Measurements from ENCODE around the gene IQGAP3. TPM values are rescaled to one million over a fixed set of nuclear protein-coding genes. Genes with fewer than 3 reads are reported as not detected.

The IQGAP3 gene
- polyA plus RNA-seq, 1 experiment, result 28.1 TPM

DNA sequence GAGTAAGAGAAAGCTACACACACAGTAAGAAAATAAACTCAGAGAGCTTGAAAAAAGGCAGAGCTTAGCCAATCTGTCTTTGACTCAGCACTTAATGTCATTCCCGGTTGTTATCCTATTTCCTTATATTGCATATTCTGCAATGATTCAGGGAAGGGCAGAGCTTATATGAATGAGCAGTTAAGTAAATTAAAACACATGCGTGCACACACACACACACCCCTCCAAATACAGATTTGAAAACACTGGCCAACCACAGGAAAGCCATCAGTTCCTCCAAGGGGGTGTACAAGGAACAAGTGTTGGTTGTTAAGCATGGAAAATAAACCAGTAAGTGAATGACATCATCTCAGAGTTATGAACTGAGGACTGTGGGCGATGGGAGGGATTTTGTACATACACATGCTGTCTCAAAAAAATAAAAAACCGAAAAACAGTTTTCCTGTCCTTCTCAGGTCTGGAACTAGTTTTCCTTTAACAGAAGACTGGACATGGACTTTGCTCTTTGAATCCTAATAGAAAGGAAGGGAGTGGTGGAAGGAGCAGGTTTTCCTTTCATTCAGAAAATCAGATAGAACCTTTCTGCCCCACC is 1.0 kb downstream of the IQGAP3 start:
- peak overlapping the region; percentile 55 for H3K4me3 ChIP-seq (ENCODE audit: low read depth, low read length)
- ChIA-PET CTCF (interaction anchor here (0.6 to 2.3 kb wide), 13 partner anchors 9 to 185 kb away, joined by 3 to 6 read pairs (median 3); partner anchors contain the start of gene NAXE), POLR2A (interaction anchor here (0.9 kb wide), 1 partner anchor 114 kb away, joined by 3 read pairs; no protein-coding TSS in a partner anchor)
- TF ChIP-seq, protein P1, sequence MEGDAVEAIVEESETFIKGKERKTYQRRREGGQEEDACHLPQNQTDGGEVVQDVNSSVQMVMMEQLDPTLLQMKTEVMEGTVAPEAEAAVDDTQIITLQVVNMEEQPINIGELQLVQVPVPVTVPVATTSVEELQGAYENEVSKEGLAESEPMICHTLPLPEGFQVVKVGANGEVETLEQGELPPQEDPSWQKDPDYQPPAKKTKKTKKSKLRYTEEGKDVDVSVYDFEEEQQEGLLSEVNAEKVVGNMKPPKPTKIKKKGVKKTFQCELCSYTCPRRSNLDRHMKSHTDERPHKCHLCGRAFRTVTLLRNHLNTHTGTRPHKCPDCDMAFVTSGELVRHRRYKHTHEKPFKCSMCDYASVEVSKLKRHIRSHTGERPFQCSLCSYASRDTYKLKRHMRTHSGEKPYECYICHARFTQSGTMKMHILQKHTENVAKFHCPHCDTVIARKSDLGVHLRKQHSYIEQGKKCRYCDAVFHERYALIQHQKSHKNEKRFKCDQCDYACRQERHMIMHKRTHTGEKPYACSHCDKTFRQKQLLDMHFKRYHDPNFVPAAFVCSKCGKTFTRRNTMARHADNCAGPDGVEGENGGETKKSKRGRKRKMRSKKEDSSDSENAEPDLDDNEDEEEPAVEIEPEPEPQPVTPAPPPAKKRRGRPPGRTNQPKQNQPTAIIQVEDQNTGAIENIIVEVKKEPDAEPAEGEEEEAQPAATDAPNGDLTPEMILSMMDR (IDR thresholded peaks at IDR 0.05; ENCODE audit: insufficient read depth, low read depth, low read length), result no peak
- 0 out of 2 replicates have a peak, but pooled peaks cover 2% of the 10 kb centered on the region for H3K27me3 ChIP-seq (ENCODE audit: control insufficient read depth, insufficient read depth, low read length)
- no peaks in the 10 kb centered on the region; the same call in 1 of the 2 replicates for H3K36me3 ChIP-seq (ENCODE audit: control insufficient read depth, insufficient read depth, low read length)
- peak; percentile 93 for DNase-seq (ENCODE audit: low read depth)

GRCh38 chr1:156566436-156566835 is 5.9 kb downstream of the IQGAP3 start:
- no peaks in the 10 kb centered on the region for H3K27me3 ChIP-seq (ENCODE audit: control insufficient read depth, insufficient read depth, low read length)
- POLR2A ChIA-PET, result no interaction called here
- DNase-seq (ENCODE audit: low read depth), result no peak
- H3K4me3 ChIP-seq (ENCODE audit: low read depth, low read length), result no peak overlapping the region
- TF ChIP-seq, protein P1 (IDR thresholded peaks at IDR 0.05; ENCODE audit: insufficient read depth, low read depth, low read length), result no peak
- peaks cover 6% of the 10 kb centered on the region for H3K36me3 ChIP-seq (ENCODE audit: control insufficient read depth, insufficient read depth, low read length)
- CTCF ChIA-PET, result interaction anchor here (1.5 kb wide), 1 partner anchor 41 kb away, joined by 3 read pairs; no protein-coding TSS in a partner anchor

GRCh38 chr1:156565519-156565918 is 6.8 kb downstream of the IQGAP3 start:
- ChIA-PET CTCF (interaction anchor here (1.5 kb wide), 1 partner anchor 42 kb away, joined by 3 read pairs; no protein-coding TSS in a partner anchor), POLR2A (no interaction called here)
- Histone ChIP-seq H3K36me3 (ENCODE audit: control insufficient read depth, insufficient read depth, low read length) (peaks cover 7% of the 10 kb centered on the region), H3K4me3 (ENCODE audit: low read depth, low read length) (no peak overlapping the region), H3K27me3 (ENCODE audit: control insufficient read depth, insufficient read depth, low read length) (no peaks in the 10 kb centered on the region)
- TF ChIP-seq, protein P1 (IDR thresholded peaks at IDR 0.05; ENCODE audit: insufficient read depth, low read depth, low read length), result no peak
- no peak for DNase-seq (ENCODE audit: low read depth)

DNA sequence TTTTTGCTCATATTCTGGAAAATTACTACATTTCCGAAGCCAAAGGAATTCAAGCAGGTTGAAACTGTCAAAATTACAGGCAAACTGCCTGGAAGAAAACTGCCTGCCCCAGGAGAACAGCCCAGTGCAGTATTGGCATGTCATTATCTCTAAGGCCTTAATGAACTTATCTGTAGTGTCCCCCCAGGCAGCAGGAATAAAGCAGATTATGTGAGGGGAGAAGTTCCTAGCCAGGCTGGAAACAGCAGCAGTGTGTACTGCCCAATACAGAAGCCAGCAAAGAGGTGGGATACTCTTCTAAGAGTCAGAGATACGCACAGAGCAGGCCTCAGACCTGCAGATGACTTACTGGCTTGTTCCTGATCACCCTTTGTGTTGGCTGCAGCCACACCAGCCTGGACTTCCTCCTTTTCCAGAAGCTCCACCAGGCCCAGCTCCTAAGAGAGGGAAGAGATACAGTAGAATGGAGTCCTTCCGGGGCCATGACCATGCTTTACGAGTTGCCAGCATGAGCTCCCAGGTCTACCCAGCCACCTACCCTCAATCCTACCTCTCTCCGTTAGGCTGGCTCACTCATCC is 11.7 kb downstream of the IQGAP3 start:
- Histone ChIP-seq H3K27me3 (ENCODE audit: control insufficient read depth, insufficient read depth, low read length) (no peaks in the 10 kb centered on the region), H3K36me3 (ENCODE audit: control insufficient read depth, insufficient read depth, low read length) (peaks cover 10% of the 10 kb centered on the region), H3K4me3 (ENCODE audit: low read depth, low read length) (no peak overlapping the region)
- DNase-seq (ENCODE audit: low read depth), result no peak
- CTCF ChIA-PET, result no interaction called here
- POLR2A ChIA-PET, result no interaction called here
- TF ChIP-seq, protein P1 (IDR thresholded peaks at IDR 0.05; ENCODE audit: insufficient read depth, low read depth, low read length), result no peak

DNA sequence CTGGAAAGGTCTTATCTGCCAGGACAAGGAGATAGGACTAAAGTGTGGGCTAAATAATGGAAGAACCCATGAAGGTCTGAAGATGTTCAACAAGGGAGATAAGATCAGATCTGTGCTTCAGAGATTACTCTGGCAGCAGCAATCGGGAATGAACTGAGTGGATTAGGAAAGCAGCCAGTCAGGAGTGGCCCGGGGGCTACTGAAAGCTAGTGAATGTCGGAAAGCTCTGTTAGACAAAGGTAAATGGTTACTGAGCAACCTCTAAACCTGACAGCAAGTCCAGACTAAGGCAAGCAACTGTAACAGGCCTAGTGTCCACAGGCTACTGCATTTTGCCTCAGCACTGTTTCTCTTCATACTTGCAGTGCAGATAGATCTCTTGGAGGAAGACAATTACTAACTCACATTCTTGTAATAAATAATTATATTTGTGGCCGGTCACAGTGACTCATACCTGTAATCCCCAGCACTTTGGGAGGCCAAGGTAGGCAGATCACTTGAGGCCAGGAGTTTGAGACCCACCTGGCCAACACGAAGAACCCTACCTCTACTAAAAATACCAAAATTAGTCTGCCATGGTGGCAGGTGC is 12.5 kb downstream of the IQGAP3 start:
- POLR2A ChIA-PET, result no interaction called here
- TF ChIP-seq, protein P1 (IDR thresholded peaks at IDR 0.05; ENCODE audit: insufficient read depth, low read depth, low read length), result no peak
- Histone ChIP-seq H3K36me3 (ENCODE audit: control insufficient read depth, insufficient read depth, low read length) (peaks cover 10% of the 10 kb centered on the region), H3K27me3 (ENCODE audit: control insufficient read depth, insufficient read depth, low read length) (no peaks in the 10 kb centered on the region), H3K4me3 (ENCODE audit: low read depth, low read length) (no peak overlapping the region)
- CTCF ChIA-PET, result interaction anchor here (0.6 to 1.0 kb wide), 2 partner anchors 27 to 32 kb away, joined by 3 read pairs; partner anchors contain the start of gene NAXE
- no peak for DNase-seq (ENCODE audit: low read depth)
